ENCODE data around the gene OSBPL1A. TPM values are rescaled to one million over a fixed set of nuclear protein-coding genes. Genes with fewer than 3 reads are reported as not detected.

Gene OSBPL1A
- total RNA-seq, 1 donor from 2014 or later: 29.7 TPM

DNA sequence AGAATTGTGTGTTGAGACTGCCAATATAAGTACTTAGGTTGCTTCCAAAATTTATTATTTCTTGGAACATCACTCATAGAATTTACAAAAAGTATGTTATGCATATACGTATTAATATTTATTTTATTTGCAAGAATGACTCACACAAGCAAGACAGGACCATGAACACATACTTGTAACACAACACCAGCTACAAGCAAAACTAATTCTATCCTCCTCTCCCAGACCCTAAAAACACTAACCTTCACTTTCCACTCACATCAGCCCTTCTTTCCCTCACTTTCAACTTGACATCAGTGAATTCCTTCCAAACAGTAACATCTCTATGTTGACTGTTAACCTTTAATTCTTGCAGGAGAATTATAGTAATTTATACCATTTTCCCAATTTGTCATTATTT lies 24.3 kb downstream of the OSBPL1A start:
- Mint-ChIP-seq H3K36me3 (ENCODE audit: unreplicated experiment) (peaks cover 20% of the 10 kb centered on the region), H3K27ac (ENCODE audit: unreplicated experiment) (no peak overlapping the region), H3K4me3 (ENCODE audit: unreplicated experiment) (no peak overlapping the region), H3K4me1 (ENCODE audit: unreplicated experiment) (peaks cover 16% of the 10 kb centered on the region), H3K27me3 (ENCODE audit: unreplicated experiment) (no peaks in the 10 kb centered on the region), H3K9me3 (ENCODE audit: unreplicated experiment) (no peaks in the 10 kb centered on the region)
- TF ChIP-seq, protein P1, sequence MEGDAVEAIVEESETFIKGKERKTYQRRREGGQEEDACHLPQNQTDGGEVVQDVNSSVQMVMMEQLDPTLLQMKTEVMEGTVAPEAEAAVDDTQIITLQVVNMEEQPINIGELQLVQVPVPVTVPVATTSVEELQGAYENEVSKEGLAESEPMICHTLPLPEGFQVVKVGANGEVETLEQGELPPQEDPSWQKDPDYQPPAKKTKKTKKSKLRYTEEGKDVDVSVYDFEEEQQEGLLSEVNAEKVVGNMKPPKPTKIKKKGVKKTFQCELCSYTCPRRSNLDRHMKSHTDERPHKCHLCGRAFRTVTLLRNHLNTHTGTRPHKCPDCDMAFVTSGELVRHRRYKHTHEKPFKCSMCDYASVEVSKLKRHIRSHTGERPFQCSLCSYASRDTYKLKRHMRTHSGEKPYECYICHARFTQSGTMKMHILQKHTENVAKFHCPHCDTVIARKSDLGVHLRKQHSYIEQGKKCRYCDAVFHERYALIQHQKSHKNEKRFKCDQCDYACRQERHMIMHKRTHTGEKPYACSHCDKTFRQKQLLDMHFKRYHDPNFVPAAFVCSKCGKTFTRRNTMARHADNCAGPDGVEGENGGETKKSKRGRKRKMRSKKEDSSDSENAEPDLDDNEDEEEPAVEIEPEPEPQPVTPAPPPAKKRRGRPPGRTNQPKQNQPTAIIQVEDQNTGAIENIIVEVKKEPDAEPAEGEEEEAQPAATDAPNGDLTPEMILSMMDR (IDR thresholded peaks at IDR 0.05): no peak
- DNase-seq (ENCODE audit: extremely low spot score, unreplicated experiment): no peak

GRCh38 chr18:24372279-24372872 lies 25.2 kb downstream of the OSBPL1A start:
- Mint-ChIP-seq H3K27ac (ENCODE audit: unreplicated experiment) (no peak overlapping the region), H3K9me3 (ENCODE audit: unreplicated experiment) (no peaks in the 10 kb centered on the region), H3K27me3 (ENCODE audit: unreplicated experiment) (no peaks in the 10 kb centered on the region), H3K36me3 (ENCODE audit: unreplicated experiment) (peaks cover 20% of the 10 kb centered on the region), H3K4me1 (ENCODE audit: unreplicated experiment) (peaks cover 16% of the 10 kb centered on the region), H3K4me3 (ENCODE audit: unreplicated experiment) (no peak overlapping the region)
- TF ChIP-seq, protein P1 (IDR thresholded peaks at IDR 0.05): no peak
- peak; percentile 67 for DNase-seq (ENCODE audit: extremely low spot score, unreplicated experiment)

GRCh38 chr18:24370120-24370519 lies 27.5 kb downstream of the OSBPL1A start:
- Mint-ChIP-seq H3K27ac (ENCODE audit: unreplicated experiment) (no peak overlapping the region), H3K4me3 (ENCODE audit: unreplicated experiment) (no peak overlapping the region), H3K9me3 (ENCODE audit: unreplicated experiment) (no peaks in the 10 kb centered on the region), H3K27me3 (ENCODE audit: unreplicated experiment) (no peaks in the 10 kb centered on the region), H3K36me3 (ENCODE audit: unreplicated experiment) (peaks cover 23% of the 10 kb centered on the region), H3K4me1 (ENCODE audit: unreplicated experiment) (peaks cover 16% of the 10 kb centered on the region)
- TF ChIP-seq, protein P1 (IDR thresholded peaks at IDR 0.05): no peak
- DNase-seq (ENCODE audit: extremely low spot score, unreplicated experiment): peak; percentile 57

DNA sequence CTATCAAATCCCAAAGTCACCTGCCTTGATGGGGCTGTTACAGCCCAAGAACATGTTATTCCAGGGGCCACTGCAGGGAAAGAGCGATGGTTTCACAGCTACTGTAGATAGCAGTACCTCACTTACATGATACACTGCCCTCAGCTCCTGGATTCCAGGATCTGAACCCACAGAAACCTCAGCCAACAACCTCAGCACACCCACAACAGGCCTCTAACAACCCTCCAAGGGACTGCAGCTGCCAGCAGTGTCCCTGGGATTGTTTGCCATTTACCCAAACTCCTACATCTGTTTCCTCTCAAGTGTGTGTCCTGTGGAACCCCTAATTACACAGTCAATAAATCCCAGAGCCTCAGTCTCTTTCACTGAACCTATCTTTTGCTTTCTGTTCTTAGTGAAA lies 28.2 kb downstream of the OSBPL1A start:
- TF ChIP-seq, protein P1 (IDR thresholded peaks at IDR 0.05): no peak
- peak; percentile 19 for DNase-seq (ENCODE audit: extremely low spot score, unreplicated experiment)
- Mint-ChIP-seq H3K36me3 (ENCODE audit: unreplicated experiment) (peaks cover 20% of the 10 kb centered on the region), H3K4me3 (ENCODE audit: unreplicated experiment) (no peak overlapping the region), H3K27ac (ENCODE audit: unreplicated experiment) (no peak overlapping the region), H3K4me1 (ENCODE audit: unreplicated experiment) (peaks cover 16% of the 10 kb centered on the region), H3K27me3 (ENCODE audit: unreplicated experiment) (no peaks in the 10 kb centered on the region), H3K9me3 (ENCODE audit: unreplicated experiment) (no peaks in the 10 kb centered on the region)

GRCh38 chr18:24368749-24369148 lies 28.9 kb downstream of the OSBPL1A start:
- TF ChIP-seq, protein P1 (IDR thresholded peaks at IDR 0.05): no peak
- H3K4me3 Mint-ChIP-seq (ENCODE audit: unreplicated experiment): no peak overlapping the region
- peak; percentile 44 for DNase-seq (ENCODE audit: extremely low spot score, unreplicated experiment)
- H3K27me3 Mint-ChIP-seq (ENCODE audit: unreplicated experiment): no peaks in the 10 kb centered on the region
- H3K9me3 Mint-ChIP-seq (ENCODE audit: unreplicated experiment): no peaks in the 10 kb centered on the region
- peaks cover 11% of the 10 kb centered on the region for H3K4me1 Mint-ChIP-seq (ENCODE audit: unreplicated experiment)
- H3K27ac Mint-ChIP-seq (ENCODE audit: unreplicated experiment): no peak overlapping the region
- peaks cover 23% of the 10 kb centered on the region for H3K36me3 Mint-ChIP-seq (ENCODE audit: unreplicated experiment)

All from osteocyte (in vitro differentiated cells).